H9 (cell line): ENCODE measurements around the gene PRPH. TPM values are rescaled to one million over a fixed set of nuclear protein-coding genes. Genes with fewer than 3 reads are reported as not detected.

Experiments
- DNase-seq: peaks from one replicate; pipeline ENCODE4 v3.0.0-alpha.2; 2017
- H2AFZ ChIP-seq: one replicate; pipeline ENCODE4 v1.6.1; 2013; ENCODE audit warnings: mild to moderate bottlenecking, low read length, control low read depth, moderate library complexity
- H2AK5ac ChIP-seq: 2 replicates; pipeline ENCODE4 v1.6.1; 2013; ENCODE audit warnings: low read length, control low read depth, mixed read lengths; ENCODE audit not compliant: insufficient read length
- H2BK120ac ChIP-seq: one replicate; pipeline ENCODE4 v1.6.1; 2013; ENCODE audit warnings: low read depth, mild to moderate bottlenecking, low read length, control low read depth, inconsistent platforms; ENCODE audit not compliant: poor library complexity, severe bottlenecking
- H2BK12ac ChIP-seq: 2 replicates; pipeline ENCODE4 v1.6.1; 2013; ENCODE audit warnings: low read length, control low read depth, mixed read lengths, low read depth; ENCODE audit not compliant: insufficient read length
- H2BK15ac ChIP-seq: 2 replicates; pipeline ENCODE4 v1.6.1; 2013; ENCODE audit warnings: low read depth, low read length, control low read depth
- H2BK20ac ChIP-seq: one replicate; pipeline ENCODE4 v1.6.1; 2013; ENCODE audit warnings: low read depth, mild to moderate bottlenecking, low read length, control low read depth, inconsistent platforms; ENCODE audit not compliant: poor library complexity, severe bottlenecking
- H2BK5ac ChIP-seq: 2 replicates; pipeline ENCODE4 v1.6.1; 2013; ENCODE audit warnings: low read length, control low read depth, mixed read lengths; ENCODE audit not compliant: insufficient read length
- H3K14ac ChIP-seq: 2 replicates; pipeline ENCODE4 v1.6.1; 2013; ENCODE audit warnings: low read length, control low read depth; ENCODE audit not compliant: insufficient read depth
- H3K18ac ChIP-seq: 2 replicates; pipeline ENCODE4 v1.6.1; 2013; ENCODE audit warnings: low read depth, mild to moderate bottlenecking, mixed read lengths, low read length, control low read depth; ENCODE audit not compliant: insufficient read length
- H3K23ac ChIP-seq: 2 replicates; pipeline ENCODE4 v1.6.1; 2013; ENCODE audit warnings: low read length, control low read depth, mixed read lengths, low read depth; ENCODE audit not compliant: insufficient read length
- H3K23me2 ChIP-seq: 2 replicates; pipeline ENCODE4 v1.6.1; 2013; ENCODE audit warnings: low read depth, mild to moderate bottlenecking, mixed read lengths, low read length, control low read depth; ENCODE audit not compliant: insufficient read length, poor library complexity, severe bottlenecking
- H3K27ac ChIP-seq: 2 replicates; pipeline ENCODE4 v1.5.1; 2013; ENCODE audit warnings: low read length, control low read depth, mixed read lengths, low read depth; ENCODE audit not compliant: insufficient read length
- H3K27me3 ChIP-seq: 2 replicates; pipeline ENCODE4 v1.6.1; 2013; ENCODE audit warnings: low read length, control low read depth, inconsistent platforms; ENCODE audit not compliant: insufficient read depth
- H3K4ac ChIP-seq: 2 replicates; pipeline ENCODE4 v1.6.1; 2013; ENCODE audit warnings: low read depth, mild to moderate bottlenecking, control low read depth, inconsistent platforms, low read length, moderate library complexity
- H3K4me1 ChIP-seq: 2 replicates; pipeline ENCODE4 v1.6.1; 2013; ENCODE audit warnings: low read length, control low read depth, inconsistent platforms; ENCODE audit not compliant: insufficient read depth
- H3K4me2 ChIP-seq: 2 replicates; pipeline ENCODE4 v1.6.1; 2013; ENCODE audit warnings: low read length, control low read depth, mixed read lengths; ENCODE audit not compliant: insufficient read length, insufficient read depth
- H3K56ac ChIP-seq: 2 replicates; pipeline ENCODE4 v1.6.1; 2013; ENCODE audit warnings: low read depth, mild to moderate bottlenecking, mixed read lengths, low read length, control low read depth; ENCODE audit not compliant: insufficient read length
- H3K79me1 ChIP-seq: 2 replicates; pipeline ENCODE4 v1.6.1; 2013; ENCODE audit warnings: low read depth, mild to moderate bottlenecking, moderate library complexity, low read length, control low read depth, inconsistent platforms; ENCODE audit not compliant: insufficient read depth, poor library complexity, severe bottlenecking
- H3K79me2 ChIP-seq: 2 replicates; pipeline ENCODE4 v1.6.1; 2013; ENCODE audit warnings: low read length, control low read depth, inconsistent platforms; ENCODE audit not compliant: insufficient read depth
- H3K9ac ChIP-seq: 2 replicates; pipeline ENCODE4 v1.6.1; 2013; ENCODE audit warnings: low read length, control low read depth, mixed read lengths; ENCODE audit not compliant: insufficient read length; ENCODE audit errors: extremely low read depth
- H3K9me3 ChIP-seq: one replicate; pipeline ENCODE4 v1.6.1; 2013; ENCODE audit warnings: low read depth, low read length, inconsistent platforms; ENCODE audit not compliant: control insufficient read depth
- H3T11ph ChIP-seq: one replicate; pipeline ENCODE4 v1.6.1; 2013; ENCODE audit warnings: mild to moderate bottlenecking, low read length, control low read depth, inconsistent platforms
- H4K20me1 ChIP-seq: one replicate; pipeline ENCODE4 v1.6.1; 2013; ENCODE audit not compliant: control insufficient read depth, insufficient read length, insufficient read depth
- H4K5ac ChIP-seq: 2 replicates; pipeline ENCODE4 v1.6.1; 2013; ENCODE audit warnings: low read depth, mild to moderate bottlenecking, mixed read lengths, low read length, control low read depth; ENCODE audit not compliant: insufficient read length
- H4K8ac ChIP-seq: replicated peaks from 2 replicates; pipeline ENCODE4 v1.6.1; 2013; ENCODE audit warnings: low read length, control low read depth, mixed read lengths, low read depth; ENCODE audit not compliant: insufficient read length
- H4K91ac ChIP-seq: 2 replicates; pipeline ENCODE4 v1.6.1; 2013; ENCODE audit warnings: low read depth, mild to moderate bottlenecking, moderate library complexity, mixed read lengths, low read length, control low read depth; ENCODE audit not compliant: insufficient read length
- H3K27ac Mint-ChIP-seq, 3 experiments: 2 replicates in 2 of 3; 3 replicates in 1 of 3; pipeline ENCODE4 v1.8.0; 2020 to 2021; ENCODE audit warnings: mixed read lengths in 3 of 3, mild to moderate bottlenecking in 1 of 3, moderate library complexity in 1 of 3
- H3K27me3 Mint-ChIP-seq: 2 replicates; pipeline ENCODE4 v1.8.0; 2021; ENCODE audit warnings: low read depth, mild to moderate bottlenecking, moderate library complexity, mixed read lengths
- H3K36me3 Mint-ChIP-seq, 3 experiments: 2 replicates in 2 of 3; 3 replicates in 1 of 3; pipeline ENCODE4 v1.8.0; 2020 to 2021; ENCODE audit warnings: low read depth in 3 of 3, mixed read lengths in 3 of 3; ENCODE audit not compliant: insufficient read depth in 1 of 3
- H3K4me1 Mint-ChIP-seq, 2 experiments: 2 replicates each; pipeline ENCODE4 v1.8.0; 2020; ENCODE audit warnings: mixed read lengths in 2 of 2
- H3K4me3 Mint-ChIP-seq, 2 experiments: 2 replicates in 1 of 2; 3 replicates in 1 of 2; pipeline ENCODE4 v1.8.0; 2020 to 2021; ENCODE audit warnings: mild to moderate bottlenecking in 2 of 2, mixed read lengths in 2 of 2, moderate library complexity in 1 of 2
- H3K9me3 Mint-ChIP-seq, 2 experiments: 2 replicates in 1 of 2; 3 replicates in 1 of 2; pipeline ENCODE4 v1.8.0; 2020; ENCODE audit warnings: mild to moderate bottlenecking in 2 of 2, mixed read lengths in 2 of 2, moderate library complexity in 1 of 2
- WGBS: extraction: QIAGEN DNeasy Blood & Tissue Kit; methylation state at CpG from one replicate; pipeline ENCODE4 v1.1.7; 2013; ENCODE audit warnings: missing lambda C conversion rate, low lambda C conversion rate, mixed read lengths; ENCODE audit not compliant: insufficient read length; ENCODE audit errors: extremely low coverage; 5-methylcytosine and 5-hydroxymethylcytosine counted together
- total RNA-seq: library from RNA; stranded (reverse); gene quantifications from 2 replicates; pipeline ENCODE4 v1.2.1, GENCODE V29; 2021
- TF ChIP-seq, protein P1 (sequence below): fragments of 200-600 bp; sonication (generic); conservative IDR thresholded peaks from 3 replicates; pipeline ENCODE4 v1.8.0; 2021; ENCODE audit warnings: antibody characterized with exemption, mild to moderate bottlenecking

The PRPH gene
- total RNA-seq, 1 experiment from 2014 or later, result 1.1 TPM

GRCh38 chr12:49346659-49347310 lies 51.8 kb downstream of the PRPH start, which contains the start of gene DNAJC22:
TSS of gene DNAJC22 (plus strand) at chr12:49346888. CDS start at chr12:49348873, 1,985 bp downstream.
- peak within 1 kb of the TSS; percentile 45 for H3K4me2 ChIP-seq
- peaks cover 31% of the 10 kb centered on the region for H3K23me2 ChIP-seq
- peak within 1 kb of the TSS; percentile 61 to 87 for H3K4me3 Mint-ChIP-seq
- peaks cover 88% of the 10 kb centered on the region for H3K27me3 Mint-ChIP-seq
- H4K20me1 ChIP-seq, result peaks cover 3% of the 10 kb centered on the region
- no peak within 1 kb of the TSS for H3K4ac ChIP-seq
- no peak within 1 kb of the TSS for H2BK5ac ChIP-seq
- no peak within 1 kb of the TSS for H3K27ac ChIP-seq
- H3K36me3 Mint-ChIP-seq, result peaks cover 0 to 1% (median 0%) of the 10 kb centered on the region in 3 experiments; a peak in 1 of 7 replicates
- H3K79me1 ChIP-seq, result no peaks in the 10 kb centered on the region
- peak; percentile 67 for DNase-seq
- no peak within 1 kb of the TSS for H3K56ac ChIP-seq
- no peak within 1 kb of the TSS for H3K27ac Mint-ChIP-seq
- H3K9me3 ChIP-seq, result no peaks in the 10 kb centered on the region
- peaks cover 1 to 3% of the 10 kb centered on the region in 2 experiments; a peak in 2 of 5 replicates for H3K9me3 Mint-ChIP-seq
- H2AK5ac ChIP-seq, result no peak within 1 kb of the TSS
- H3K4me1 Mint-ChIP-seq, result peaks cover 27 to 32% of the 10 kb centered on the region in 2 experiments
- TF ChIP-seq, protein P1, sequence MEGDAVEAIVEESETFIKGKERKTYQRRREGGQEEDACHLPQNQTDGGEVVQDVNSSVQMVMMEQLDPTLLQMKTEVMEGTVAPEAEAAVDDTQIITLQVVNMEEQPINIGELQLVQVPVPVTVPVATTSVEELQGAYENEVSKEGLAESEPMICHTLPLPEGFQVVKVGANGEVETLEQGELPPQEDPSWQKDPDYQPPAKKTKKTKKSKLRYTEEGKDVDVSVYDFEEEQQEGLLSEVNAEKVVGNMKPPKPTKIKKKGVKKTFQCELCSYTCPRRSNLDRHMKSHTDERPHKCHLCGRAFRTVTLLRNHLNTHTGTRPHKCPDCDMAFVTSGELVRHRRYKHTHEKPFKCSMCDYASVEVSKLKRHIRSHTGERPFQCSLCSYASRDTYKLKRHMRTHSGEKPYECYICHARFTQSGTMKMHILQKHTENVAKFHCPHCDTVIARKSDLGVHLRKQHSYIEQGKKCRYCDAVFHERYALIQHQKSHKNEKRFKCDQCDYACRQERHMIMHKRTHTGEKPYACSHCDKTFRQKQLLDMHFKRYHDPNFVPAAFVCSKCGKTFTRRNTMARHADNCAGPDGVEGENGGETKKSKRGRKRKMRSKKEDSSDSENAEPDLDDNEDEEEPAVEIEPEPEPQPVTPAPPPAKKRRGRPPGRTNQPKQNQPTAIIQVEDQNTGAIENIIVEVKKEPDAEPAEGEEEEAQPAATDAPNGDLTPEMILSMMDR, result no peak
- no CpG with 5 or more reads among the region's 47 CpGs for WGBS
- no peak within 1 kb of the TSS for H3T11ph ChIP-seq
- no peak within 1 kb of the TSS for H2BK12ac ChIP-seq
- H4K91ac ChIP-seq, result no peak within 1 kb of the TSS
- H3K79me2 ChIP-seq, result no peaks in the 10 kb centered on the region
- no peak within 1 kb of the TSS for H4K5ac ChIP-seq
- H2BK120ac ChIP-seq, result no peak within 1 kb of the TSS
- H3K18ac ChIP-seq, result no peak within 1 kb of the TSS
- no peak within 1 kb of the TSS for H3K14ac ChIP-seq
- no peak within 1 kb of the TSS for H4K8ac ChIP-seq
- no peak within 1 kb of the TSS for H2BK15ac ChIP-seq
- no peak within 1 kb of the TSS for H3K9ac ChIP-seq
- no peak within 1 kb of the TSS for H2BK20ac ChIP-seq
- peaks cover 57% of the 10 kb centered on the region for H3K27me3 ChIP-seq
- no peak within 1 kb of the TSS for H2AFZ ChIP-seq
- H3K23ac ChIP-seq, result no peak within 1 kb of the TSS
- peaks cover 3% of the 10 kb centered on the region; the same call in 1 of the 2 replicates for H3K4me1 ChIP-seq
